H1 (cell line): ENCODE results near the gene ISOC2.

ENCODE experiments used
- CHD1 ChIP-seq: IDR thresholded peaks from 2 replicates; pipeline ENCODE4 v1.6.1; 2012; ENCODE audit warnings: low read depth, low read length, improper control_type of control experiment
- GABPA ChIP-seq: IDR thresholded peaks from 2 replicates; pipeline ENCODE4 v1.6.1; 2011; ENCODE audit warnings: mild to moderate bottlenecking, low read length, moderate library complexity, borderline replicate concordance; ENCODE audit not compliant: insufficient read depth
- POLR2A ChIP-seq, 2 experiments: IDR thresholded peaks; 1 replicate in 1 of 2; 2 replicates in 1 of 2; pipeline ENCODE4 v1.6.1; 2011; ENCODE audit warnings: low read depth in 2 of 2, low read length in 2 of 2, mild to moderate bottlenecking in 2 of 2; ENCODE audit errors: control extremely low read depth in 1 of 2
- POLR2AphosphoS5 ChIP-seq: IDR thresholded peaks from 2 replicates; pipeline ENCODE4 v1.6.1; 2011; ENCODE audit warnings: low read depth, low read length
- RAD21 ChIP-seq, 2 experiments: IDR thresholded peaks in 1 of 2; conservative IDR thresholded peaks in 1 of 2; 2 replicates each; pipeline ENCODE4 v1.6.1; 2011; ENCODE audit warnings: low read depth in 2 of 2, low read length in 2 of 2, improper control_type of control experiment in 1 of 2, inconsistent platforms in 1 of 2, mild to moderate bottlenecking in 1 of 2, moderate library complexity in 1 of 2
- SP1 ChIP-seq: IDR thresholded peaks from 2 replicates; pipeline ENCODE4 v1.6.1; 2011; ENCODE audit warnings: low read depth, low read length
- TCF12 ChIP-seq: IDR thresholded peaks from 2 replicates; pipeline ENCODE4 v1.6.1; 2011; ENCODE audit warnings: low read depth, mild to moderate bottlenecking, low read length
- YY1 ChIP-seq: IDR thresholded peaks from 2 replicates; pipeline ENCODE4 v1.6.1; 2011; ENCODE audit warnings: low read depth, mild to moderate bottlenecking, low read length

DNA sequence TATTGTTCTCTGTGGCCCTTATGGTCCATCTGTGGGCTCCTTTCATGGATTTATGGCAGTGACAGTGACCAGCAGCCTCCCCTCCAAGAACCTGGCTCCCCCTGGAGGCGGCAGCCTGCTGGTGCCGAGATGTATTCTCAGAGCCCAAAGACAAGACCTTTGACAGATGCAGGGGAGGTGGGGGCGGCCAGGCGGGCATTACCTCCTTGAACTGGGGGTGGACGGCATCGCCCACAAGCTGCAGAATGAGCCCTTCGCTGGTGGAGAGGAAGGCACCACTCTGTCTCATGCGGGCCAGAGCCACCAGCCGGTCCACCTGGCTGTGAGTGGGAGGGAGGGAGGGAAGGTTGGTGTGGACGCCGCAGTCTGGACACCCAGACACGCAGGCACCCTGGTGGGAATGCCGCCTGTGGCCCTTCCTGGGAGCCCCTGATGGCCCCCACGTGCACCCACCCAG, 6.6 kb downstream of the ISOC2 start:
- TF ChIP-seq POLR2A (IDR thresholded peaks at IDR 0.05; ENCODE audit: control extremely low read depth in 1 of 2, low read depth in 2 of 2, low read length in 2 of 2), result no peak
- TF ChIP-seq POLR2AphosphoS5, result no peak
- 0 out of 2 replicates have a peak, but pooled peaks have one; percentile 27 for TF ChIP-seq YY1
- peak; percentile 50 to 73 for TF ChIP-seq RAD21 (IDR thresholded peaks at IDR 0.05 in 1 of 2, conservative IDR thresholded peaks at IDR 0.05 in 1 of 2; ENCODE audit: low read depth in 2 of 2, low read length in 2 of 2)
- TF ChIP-seq CHD1, result no peak
- TF ChIP-seq GABPA, result peak; percentile 47; the same call in 1 of the 2 replicates
- no peak for TF ChIP-seq SP1
- no peak for TF ChIP-seq TCF12
